Gastrocnemius medialis (tissue), 4 donors: ENCODE results near the gene PCED1B. TPM values are rescaled to one million over a fixed set of nuclear protein-coding genes. Genes with fewer than 3 reads are reported as not detected.

Source experiments
- ATAC-seq, 2 donors: fragments of 150-250 bp; one replicate each; pipeline ENCODE4 v1.9.1; 2016
- DNase-seq, 2 donors: peaks; one replicate each; pipeline ENCODE4 v3.0.0-alpha.2; 2019
- H3K27ac ChIP-seq, 4 donors: fragments of 200-600 bp; sonication (generic); 1 replicate in 1 of 4; 2 replicates in 3 of 4; pipeline ENCODE4 v1.5.1; 2016 to 2018; ENCODE audit warnings: mild to moderate bottlenecking in 2 of 4, moderate library complexity in 1 of 4
- H3K27me3 ChIP-seq, 3 donors: fragments of 200-600 bp; sonication (generic) in 2 of 3; 1 replicate in 1 of 3; 2 replicates in 2 of 3; pipeline versions ENCODE4 v1.5.1 to v1.6.0; 2016 to 2019; ENCODE audit warnings: mild to moderate bottlenecking in 1 of 3, moderate library complexity in 1 of 3
- H3K36me3 ChIP-seq, 2 donors: fragments of 200-600 bp; sonication (generic) in 1 of 2; one replicate each; pipeline ENCODE4 v1.5.1; 2017 to 2018
- H3K4me1 ChIP-seq, 2 donors: fragments of 200-600 bp; sonication (generic) in 1 of 2; one replicate each; pipeline ENCODE4 v1.5.1; 2016 to 2017; ENCODE audit warnings: mild to moderate bottlenecking in 2 of 2
- H3K4me3 ChIP-seq, 4 donors: fragments of 200-600 bp; sonication (generic) in 3 of 4; 1 replicate in 1 of 4; 2 replicates in 3 of 4; pipeline ENCODE4 v1.5.1; 2016 to 2019; ENCODE audit warnings: mild to moderate bottlenecking in 2 of 4
- H3K9me3 ChIP-seq, 3 donors: fragments of 200-600 bp; sonication (generic) in 2 of 3; 1 replicate in 1 of 3; 2 replicates in 2 of 3; pipeline ENCODE4 v1.5.1; 2016 to 2019
- POLR2A ChIP-seq, 2 donors: fragments of 450-650 bp; IDR thresholded peaks; one replicate each; pipeline ENCODE4 v1.6.1; 2017; ENCODE audit warnings: antibody characterized with exemption in 2 of 2, mild to moderate bottlenecking in 2 of 2, moderate library complexity in 2 of 2
- in situ Hi-C, 4 donors: fragments of 200-750 bp; cut with MboI; loops; one replicate each; pipeline versions ENCODE4 v1.15.0 to v1.8.0; 2017; ENCODE audit warnings: low sequenced_read_pairs in 4 of 4
- intact Hi-C: fragments of 100-400 bp; cut with DNase I; formaldehyde crosslinking; loops from one replicate; pipeline ENCODE4 v1.15.1; 2023; ENCODE audit warnings: low total_unique reads
- total RNA-seq, 4 donors: library from RNA; depleted of rRNA; stranded (reverse); fragments of >200 nt; gene quantifications; one replicate each; pipeline versions ENCODE4 v1.1.0 to v1.2.3, GENCODE V29; 2016
- TF ChIP-seq, protein P1 (sequence below), 5 experiments: fragments of 450-650 bp in 3 of 5; fragments of 200-600 bp in 2 of 5; sonication (generic) in 2 of 5; IDR thresholded peaks in 4 of 5; conservative IDR thresholded peaks in 1 of 5; 1 replicate in 4 of 5; 2 replicates in 1 of 5; pipeline ENCODE4 v1.5.1; 2016 to 2019; ENCODE audit warnings: antibody characterized with exemption in 5 of 5, mild to moderate bottlenecking in 3 of 5, moderate library complexity in 3 of 5

Gene PCED1B
- total RNA-seq, 4 donors from 2014 or later, result 0.36 to 0.55 (median 0.47) TPM; not detected in 1

DNA sequence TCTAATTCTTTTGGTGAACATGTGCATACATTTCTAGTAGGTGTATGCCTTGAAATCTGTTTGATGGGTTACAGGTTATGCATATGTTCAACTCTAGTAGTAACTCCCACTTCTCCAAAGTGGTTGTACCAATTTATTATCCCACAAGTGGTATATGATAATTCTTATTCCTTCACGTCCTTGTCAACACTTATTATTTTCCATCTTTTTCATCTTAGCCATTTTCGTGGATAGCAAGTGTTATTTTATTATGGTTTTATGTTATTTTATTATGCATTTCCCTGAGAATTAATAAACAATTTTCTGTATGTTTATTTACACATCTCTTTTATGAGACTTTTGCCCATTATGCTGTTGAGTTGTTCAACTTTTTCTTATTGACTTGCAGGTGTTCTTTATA, 11.6 kb downstream of the PCED1B start:
- intact Hi-C loops, result no loop called here
- ATAC-seq (no peak), DNase-seq (no peak)
- Histone ChIP-seq H3K4me1 (no peaks in the 10 kb centered on the region), H3K27ac (no peak overlapping the region), H3K4me3 (no peak overlapping the region), H3K9me3 (no peaks in the 10 kb centered on the region), H3K36me3 (no peaks in the 10 kb centered on the region), H3K27me3 (no peaks in the 10 kb centered on the region)
- in situ Hi-C loops, result no loop called here
- TF ChIP-seq, protein P1, sequence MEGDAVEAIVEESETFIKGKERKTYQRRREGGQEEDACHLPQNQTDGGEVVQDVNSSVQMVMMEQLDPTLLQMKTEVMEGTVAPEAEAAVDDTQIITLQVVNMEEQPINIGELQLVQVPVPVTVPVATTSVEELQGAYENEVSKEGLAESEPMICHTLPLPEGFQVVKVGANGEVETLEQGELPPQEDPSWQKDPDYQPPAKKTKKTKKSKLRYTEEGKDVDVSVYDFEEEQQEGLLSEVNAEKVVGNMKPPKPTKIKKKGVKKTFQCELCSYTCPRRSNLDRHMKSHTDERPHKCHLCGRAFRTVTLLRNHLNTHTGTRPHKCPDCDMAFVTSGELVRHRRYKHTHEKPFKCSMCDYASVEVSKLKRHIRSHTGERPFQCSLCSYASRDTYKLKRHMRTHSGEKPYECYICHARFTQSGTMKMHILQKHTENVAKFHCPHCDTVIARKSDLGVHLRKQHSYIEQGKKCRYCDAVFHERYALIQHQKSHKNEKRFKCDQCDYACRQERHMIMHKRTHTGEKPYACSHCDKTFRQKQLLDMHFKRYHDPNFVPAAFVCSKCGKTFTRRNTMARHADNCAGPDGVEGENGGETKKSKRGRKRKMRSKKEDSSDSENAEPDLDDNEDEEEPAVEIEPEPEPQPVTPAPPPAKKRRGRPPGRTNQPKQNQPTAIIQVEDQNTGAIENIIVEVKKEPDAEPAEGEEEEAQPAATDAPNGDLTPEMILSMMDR (IDR thresholded peaks at IDR 0.05 in 4 of 5, conservative IDR thresholded peaks at IDR 0.05 in 1 of 5), result no peak
- TF ChIP-seq POLR2A (IDR thresholded peaks at IDR 0.05), result no peak

DNA sequence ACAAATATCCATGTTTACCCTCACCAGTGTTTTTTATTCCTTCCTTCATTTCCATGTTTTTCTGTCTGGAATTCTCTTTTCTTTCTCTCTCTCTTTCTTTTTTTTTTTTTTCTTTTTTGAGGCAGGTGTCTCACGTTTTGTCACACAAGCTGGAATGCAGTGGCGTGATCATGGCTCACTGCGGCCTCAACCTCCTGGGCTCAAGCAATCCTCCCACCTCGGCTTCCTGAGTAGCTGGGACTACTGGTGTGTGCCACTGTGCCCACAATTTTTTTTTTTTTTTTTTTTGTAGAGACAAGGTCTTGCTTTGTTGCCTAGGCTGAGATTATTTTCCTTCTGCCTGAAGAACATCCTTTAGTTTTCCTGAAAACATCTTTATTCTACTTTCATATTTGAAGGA, 15.4 kb downstream of the PCED1B start:
- intact Hi-C loops (no loop called here), in situ Hi-C loops (no loop called here)
- Histone ChIP-seq H3K27me3 (no peaks in the 10 kb centered on the region), H3K36me3 (no peaks in the 10 kb centered on the region), H3K4me3 (no peak overlapping the region), H3K9me3 (no peaks in the 10 kb centered on the region), H3K4me1 (no peaks in the 10 kb centered on the region), H3K27ac (no peak overlapping the region)
- no peak for DNase-seq
- TF ChIP-seq, protein P1 (IDR thresholded peaks at IDR 0.05 in 4 of 5, conservative IDR thresholded peaks at IDR 0.05 in 1 of 5), result no peak
- TF ChIP-seq POLR2A (IDR thresholded peaks at IDR 0.05), result no peak
- no peak for ATAC-seq

DNA sequence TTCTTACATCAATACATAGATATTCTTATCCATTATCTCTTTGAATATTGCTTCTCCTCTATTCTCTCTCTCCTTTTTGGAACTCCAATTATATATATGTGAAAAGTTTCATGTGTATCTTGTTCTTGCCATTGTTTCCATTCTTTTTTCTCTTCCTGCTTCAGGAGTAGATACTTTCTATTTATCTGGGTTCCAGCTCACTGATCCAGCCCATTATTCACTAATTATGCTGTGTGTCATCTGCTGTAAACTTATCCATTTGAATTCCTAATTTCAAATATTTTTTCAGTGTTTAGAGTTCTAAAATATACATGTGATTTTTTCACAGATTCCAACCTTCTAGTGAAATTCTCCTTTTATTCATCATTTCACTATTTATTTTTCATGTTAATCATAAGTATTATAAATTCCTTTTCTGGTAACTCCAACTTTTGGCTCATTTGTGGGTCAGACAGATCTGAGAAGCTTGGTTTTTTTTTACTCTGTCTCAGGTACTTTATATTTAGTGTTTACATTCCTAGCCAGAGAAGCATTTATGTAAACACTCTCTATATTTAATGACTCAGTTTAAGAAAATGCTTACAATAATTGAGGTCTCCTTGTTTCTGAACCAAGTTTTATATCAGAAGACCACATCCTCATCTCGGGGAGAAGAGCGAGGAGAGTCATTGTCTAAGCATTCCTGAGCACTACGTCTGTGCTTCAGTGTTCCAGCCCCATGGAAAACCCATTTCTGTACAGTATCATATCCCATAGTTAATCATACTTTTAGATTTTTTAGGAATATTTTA, 16.2 kb downstream of the PCED1B start:
- intact Hi-C loops, result no loop called here
- in situ Hi-C loops, result no loop called here
- no peaks in the 10 kb centered on the region for H3K4me1 ChIP-seq
- no peak for ATAC-seq
- H3K27me3 ChIP-seq, result no peaks in the 10 kb centered on the region
- H3K27ac ChIP-seq, result no peak overlapping the region
- DNase-seq, result no peak
- no peaks in the 10 kb centered on the region for H3K36me3 ChIP-seq
- no peaks in the 10 kb centered on the region for H3K9me3 ChIP-seq
- no peak overlapping the region for H3K4me3 ChIP-seq
- TF ChIP-seq, protein P1 (IDR thresholded peaks at IDR 0.05 in 4 of 5, conservative IDR thresholded peaks at IDR 0.05 in 1 of 5), result no peak
- no peak for TF ChIP-seq POLR2A (IDR thresholded peaks at IDR 0.05)

DNA sequence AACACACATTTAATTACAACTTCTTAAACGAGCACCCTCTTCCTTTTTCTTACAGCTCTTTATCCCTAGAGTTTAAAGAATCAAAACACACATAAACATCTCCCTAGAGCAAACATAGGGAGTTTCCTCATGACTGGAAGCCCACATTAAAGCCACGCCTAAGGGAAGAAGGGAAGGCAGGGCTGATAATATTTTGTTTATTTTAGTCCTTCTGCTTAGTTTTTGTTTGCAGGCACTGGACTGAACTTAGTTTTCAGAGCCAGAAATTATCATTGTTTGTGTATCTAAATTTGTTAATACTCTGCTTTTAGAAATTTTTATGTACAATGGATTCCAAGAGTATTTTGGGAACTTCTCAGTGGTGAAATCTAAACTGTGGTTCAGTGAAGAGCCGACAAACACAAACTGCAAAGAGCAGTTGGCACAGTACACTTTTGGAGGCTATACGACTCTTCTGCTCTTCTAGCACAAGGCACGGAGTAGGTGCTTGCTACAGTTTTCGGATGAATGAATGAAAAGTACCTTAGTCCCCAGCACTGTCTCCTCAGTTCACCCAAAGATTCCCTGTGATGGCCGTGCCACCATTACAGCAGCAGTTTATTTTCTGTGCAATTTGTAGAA, 18.0 kb downstream of the PCED1B start:
- Histone ChIP-seq H3K36me3 (no peaks in the 10 kb centered on the region), H3K4me3 (no peak overlapping the region), H3K27me3 (no peaks in the 10 kb centered on the region), H3K9me3 (no peaks in the 10 kb centered on the region), H3K27ac (no peak overlapping the region), H3K4me1 (no peaks in the 10 kb centered on the region)
- no peak for ATAC-seq
- intact Hi-C loops (no loop called here), in situ Hi-C loops (no loop called here)
- TF ChIP-seq POLR2A (IDR thresholded peaks at IDR 0.05), result no peak
- TF ChIP-seq, protein P1 (IDR thresholded peaks at IDR 0.05 in 4 of 5, conservative IDR thresholded peaks at IDR 0.05 in 1 of 5), result no peak
- DNase-seq, result no peak
